Activated naive CD8-positive, alpha-beta T cell (primary cell): Measurements from ENCODE around the gene LARGE1.
"Not testable (repeated sequence)": the region's sequence is repeated elsewhere in the genome, so short reads cannot be mapped to it uniquely, and the experiment has no call there.

Source experiments
- H3K27ac Mint-ChIP-seq: one replicate; pipeline ENCODE4 v1.8.0; 2021; ENCODE audit warnings: mixed read lengths
- H3K27me3 Mint-ChIP-seq: one replicate; pipeline ENCODE4 v1.8.0; 2021; ENCODE audit warnings: mixed read lengths
- H3K36me3 Mint-ChIP-seq: one replicate; pipeline ENCODE4 v1.8.0; 2021; ENCODE audit warnings: mixed read lengths
- H3K4me1 Mint-ChIP-seq: one replicate; pipeline ENCODE4 v1.8.0; 2021; ENCODE audit warnings: low read depth, mixed read lengths
- H3K4me3 Mint-ChIP-seq: one replicate; pipeline ENCODE4 v1.8.0; 2021; ENCODE audit warnings: mild to moderate bottlenecking, mixed read lengths
- H3K9me3 Mint-ChIP-seq: one replicate; pipeline ENCODE4 v1.8.0; 2021; ENCODE audit warnings: low read depth, mixed read lengths

Gene LARGE1

DNA sequence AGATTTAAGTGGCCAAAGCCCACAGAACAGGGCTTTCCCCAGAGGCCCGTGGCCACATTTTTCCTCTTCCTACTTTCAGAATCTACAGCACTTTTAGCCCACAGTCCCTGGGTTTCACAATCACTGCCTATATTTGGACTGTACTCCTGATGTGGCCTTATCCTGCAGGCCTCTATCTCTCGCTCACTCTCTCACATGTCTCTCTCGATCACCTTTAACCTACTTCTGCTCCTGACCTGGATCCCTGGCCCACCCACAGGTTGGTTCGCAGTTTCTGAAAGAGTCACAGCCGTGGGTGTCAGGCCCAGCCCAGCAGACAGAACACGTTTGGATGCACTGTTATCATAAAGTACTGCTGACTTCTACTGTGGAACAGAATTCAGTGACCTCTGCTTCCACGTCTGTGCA lies 55.5 kb downstream of the LARGE1 start:
- no peaks in the 10 kb centered on the region for H3K36me3 Mint-ChIP-seq
- H3K4me1 Mint-ChIP-seq: no peaks in the 10 kb centered on the region
- H3K27me3 Mint-ChIP-seq: no peaks in the 10 kb centered on the region
- H3K4me3 Mint-ChIP-seq: no peak overlapping the region
- no peaks in the 10 kb centered on the region for H3K9me3 Mint-ChIP-seq
- no peak overlapping the region for H3K27ac Mint-ChIP-seq

DNA sequence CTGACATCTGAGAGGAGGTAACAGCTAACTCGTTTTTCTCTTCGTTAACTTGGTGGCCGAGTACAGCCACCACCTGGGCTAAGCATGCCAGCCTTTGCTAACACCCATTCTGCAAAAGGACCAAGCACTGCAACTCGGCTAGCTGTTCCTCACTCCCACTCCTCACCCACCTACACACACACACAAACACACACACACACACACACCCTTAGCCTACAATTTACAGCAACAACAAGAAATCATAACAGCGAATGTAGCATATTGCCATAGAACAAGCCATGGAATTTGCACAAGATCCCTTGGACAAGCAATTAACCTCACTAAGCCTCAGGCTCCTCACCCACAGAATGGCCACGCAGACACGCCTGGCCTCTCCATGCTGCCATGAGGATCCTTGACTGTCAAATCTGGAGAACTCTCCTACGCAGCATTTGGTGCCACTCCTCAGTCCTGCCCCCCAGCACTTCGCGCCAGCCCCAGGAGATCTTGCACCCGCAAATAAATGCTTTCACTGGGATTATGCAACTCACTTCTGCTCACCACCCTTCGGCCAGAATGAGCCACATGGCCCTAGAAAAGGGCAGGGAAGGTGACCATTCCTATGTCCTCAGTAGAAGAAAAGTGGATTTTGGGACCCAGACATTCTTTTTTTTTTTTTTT lies 58.9 kb downstream of the LARGE1 start:
- Mint-ChIP-seq H3K27me3 (no peaks in the 10 kb centered on the region), H3K9me3 (no peaks in the 10 kb centered on the region), H3K36me3 (no peaks in the 10 kb centered on the region), H3K27ac (no peak overlapping the region), H3K4me1 (no peaks in the 10 kb centered on the region), H3K4me3 (no peak overlapping the region)

DNA sequence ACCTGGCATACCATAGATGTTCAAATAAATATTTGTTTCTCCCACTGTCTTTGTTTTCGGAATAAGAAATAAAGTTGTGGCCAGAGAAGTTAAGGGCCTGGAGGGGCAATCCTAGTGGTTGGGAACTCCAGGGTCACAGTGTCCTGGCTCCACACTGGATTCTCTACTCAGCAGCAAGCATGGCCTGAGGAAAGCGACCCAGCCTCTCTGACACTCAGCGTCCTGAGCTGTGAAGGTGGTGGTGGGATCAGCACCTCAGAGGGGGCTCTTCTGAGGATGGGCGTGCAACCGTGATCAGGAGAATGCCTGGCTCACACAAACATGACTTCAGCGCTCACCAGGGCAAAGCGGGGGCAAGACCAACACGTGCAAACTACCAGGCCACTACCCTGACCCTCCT lies 59.9 kb downstream of the LARGE1 start:
- no peaks in the 10 kb centered on the region for H3K36me3 Mint-ChIP-seq

DNA sequence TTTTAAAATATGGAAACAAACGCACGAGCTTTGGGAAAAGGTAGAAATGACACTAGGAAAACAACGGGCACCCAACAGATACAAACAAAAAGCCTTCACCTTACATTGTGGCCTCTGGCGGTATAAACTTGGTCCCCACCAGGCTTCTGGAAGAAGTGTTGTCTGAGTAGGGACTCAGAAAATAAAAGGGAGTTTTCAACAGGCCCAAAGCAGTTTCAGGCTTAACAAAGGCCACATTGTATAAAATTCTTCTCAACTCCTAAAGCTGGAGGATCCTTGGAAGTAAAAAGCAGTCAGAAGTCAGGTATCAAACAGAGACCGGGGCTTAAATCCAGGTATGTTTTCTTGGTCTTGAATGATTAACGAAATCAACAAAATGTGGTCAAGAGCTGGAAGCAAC lies 61.0 kb downstream of the LARGE1 start:
- no peaks in the 10 kb centered on the region for H3K36me3 Mint-ChIP-seq
- H3K27ac Mint-ChIP-seq: no peak overlapping the region
- H3K9me3 Mint-ChIP-seq: no peaks in the 10 kb centered on the region
- H3K4me1 Mint-ChIP-seq: peaks cover 3% of the 10 kb centered on the region
- H3K4me3 Mint-ChIP-seq: no peak overlapping the region
- H3K27me3 Mint-ChIP-seq: no peaks in the 10 kb centered on the region

More for the DNA sequence above, 59.9 kb downstream of the LARGE1 start:
- Mint-ChIP-seq H3K4me3 (no peak overlapping the region), H3K4me1 (no peaks in the 10 kb centered on the region), H3K27me3 (no peaks in the 10 kb centered on the region), H3K27ac (no peak overlapping the region), H3K9me3 (no peaks in the 10 kb centered on the region)

DNA sequence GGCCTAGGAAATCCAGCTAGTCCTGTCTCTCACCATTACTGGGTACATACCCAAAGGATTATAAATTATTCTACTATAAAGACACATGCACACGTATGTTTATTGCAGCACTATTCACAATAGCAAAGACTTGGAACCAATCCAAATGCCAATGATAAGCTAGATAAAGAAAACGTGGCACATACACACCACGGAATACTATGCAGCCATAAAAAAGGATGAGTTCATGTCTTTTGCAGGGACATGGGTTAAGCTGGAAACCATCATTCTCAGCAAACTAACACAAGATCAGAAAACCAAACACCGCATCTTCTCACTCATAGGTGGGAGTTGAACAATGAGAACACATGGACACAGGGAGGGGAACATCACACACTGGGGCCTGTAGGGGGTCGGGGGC lies 61.6 kb downstream of the LARGE1 start:
- not testable (repeated sequence) for H3K27me3 Mint-ChIP-seq, H3K36me3 Mint-ChIP-seq, H3K9me3 Mint-ChIP-seq, H3K27ac Mint-ChIP-seq, H3K4me3 Mint-ChIP-seq, H3K4me1 Mint-ChIP-seq

DNA sequence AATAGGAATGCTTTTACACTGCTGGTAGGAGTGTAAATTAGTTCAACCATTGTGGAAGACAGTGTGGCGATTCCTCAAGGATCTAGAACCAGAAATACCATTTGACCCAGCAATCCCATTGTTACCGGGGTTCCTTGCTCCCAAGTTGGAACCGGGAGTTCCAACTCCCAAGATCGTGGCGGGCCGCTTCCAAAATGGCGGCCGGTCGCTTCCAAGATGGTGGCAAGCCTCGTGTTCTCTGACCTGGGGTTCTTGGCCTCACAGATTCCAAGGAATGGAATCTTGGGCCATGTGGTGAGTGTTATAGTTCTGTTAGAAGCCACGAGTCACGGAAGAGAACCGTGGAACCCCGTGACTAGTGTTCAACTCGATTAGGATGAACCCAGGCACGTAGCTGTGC lies 62.5 kb downstream of the LARGE1 start:
- peaks cover 13% of the 10 kb centered on the region for H3K4me1 Mint-ChIP-seq

DNA sequence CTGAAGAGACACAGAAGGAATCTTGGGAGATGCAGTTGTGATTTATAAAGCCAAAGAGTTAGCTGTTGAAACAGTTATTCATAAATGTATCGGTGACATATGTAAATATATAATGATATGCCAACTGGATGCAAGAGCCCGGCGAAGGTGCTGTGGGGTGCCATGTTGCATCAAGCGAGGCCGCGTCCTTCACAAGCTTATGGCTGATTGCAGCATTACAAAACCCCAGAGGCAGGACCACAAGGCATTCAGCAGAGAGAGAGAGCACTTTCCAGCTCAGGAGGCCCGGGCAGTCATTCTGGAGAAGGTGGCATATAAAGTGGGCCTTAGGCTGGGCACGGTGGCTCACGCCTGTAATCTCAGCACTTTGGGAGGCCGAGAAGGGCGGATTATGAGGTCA lies 65.6 kb downstream of the LARGE1 start:
- H3K36me3 Mint-ChIP-seq: no peaks in the 10 kb centered on the region
- H3K4me3 Mint-ChIP-seq: no peak overlapping the region
- no peaks in the 10 kb centered on the region for H3K9me3 Mint-ChIP-seq
- H3K27me3 Mint-ChIP-seq: no peaks in the 10 kb centered on the region
- H3K27ac Mint-ChIP-seq: no peak overlapping the region
- peaks cover 13% of the 10 kb centered on the region for H3K4me1 Mint-ChIP-seq

More for the DNA sequence above, 62.5 kb downstream of the LARGE1 start:
- not testable (repeated sequence) for H3K27ac Mint-ChIP-seq, H3K36me3 Mint-ChIP-seq, H3K4me3 Mint-ChIP-seq, H3K9me3 Mint-ChIP-seq, H3K27me3 Mint-ChIP-seq

DNA sequence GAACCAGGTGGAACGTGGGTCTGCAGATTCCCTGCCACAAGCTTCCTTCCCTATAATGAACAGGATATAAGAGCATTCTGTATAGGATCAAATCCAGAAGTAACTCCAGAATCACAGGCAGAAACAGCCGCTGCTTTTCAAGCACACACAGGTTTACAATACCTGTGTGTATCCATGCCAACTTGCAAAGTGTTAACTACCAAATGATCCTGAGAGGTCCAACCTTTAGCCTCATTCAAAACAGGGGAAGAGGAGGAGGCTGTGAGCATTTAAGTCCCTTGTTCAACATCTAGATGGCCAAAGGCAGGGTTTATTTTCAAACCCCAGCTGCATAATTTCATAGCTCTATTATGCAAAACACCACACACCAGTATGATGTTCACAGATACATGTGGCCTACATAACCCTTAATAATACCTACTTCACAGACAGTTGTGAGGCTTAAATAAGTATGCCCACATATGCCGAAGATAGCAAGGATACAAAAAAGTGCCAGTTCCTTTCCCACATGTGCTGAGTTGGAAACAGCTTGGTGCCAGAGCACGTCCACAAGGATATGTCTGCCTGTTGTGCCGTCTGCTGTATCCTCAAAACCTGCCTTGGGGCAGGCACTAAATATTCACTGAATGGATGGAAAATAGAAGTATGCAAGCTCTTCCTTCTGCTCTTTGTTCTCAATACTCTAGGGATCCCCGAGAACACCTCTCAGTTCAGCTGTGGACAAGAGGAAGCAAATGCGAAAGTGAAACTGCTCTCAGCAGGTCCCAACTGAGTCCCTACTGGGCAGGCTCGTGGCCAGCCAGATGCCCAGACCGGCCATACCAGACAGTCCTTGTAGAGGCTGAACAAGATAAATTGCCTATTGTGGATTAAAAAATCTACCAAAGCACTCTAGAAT lies 66.8 kb downstream of the LARGE1 start:
- peak overlapping the region; percentile 84 for H3K4me3 Mint-ChIP-seq
- no peaks in the 10 kb centered on the region for H3K9me3 Mint-ChIP-seq
- peaks cover 13% of the 10 kb centered on the region for H3K4me1 Mint-ChIP-seq
- no peak overlapping the region for H3K27ac Mint-ChIP-seq
- no peaks in the 10 kb centered on the region for H3K36me3 Mint-ChIP-seq
- H3K27me3 Mint-ChIP-seq: no peaks in the 10 kb centered on the region

DNA sequence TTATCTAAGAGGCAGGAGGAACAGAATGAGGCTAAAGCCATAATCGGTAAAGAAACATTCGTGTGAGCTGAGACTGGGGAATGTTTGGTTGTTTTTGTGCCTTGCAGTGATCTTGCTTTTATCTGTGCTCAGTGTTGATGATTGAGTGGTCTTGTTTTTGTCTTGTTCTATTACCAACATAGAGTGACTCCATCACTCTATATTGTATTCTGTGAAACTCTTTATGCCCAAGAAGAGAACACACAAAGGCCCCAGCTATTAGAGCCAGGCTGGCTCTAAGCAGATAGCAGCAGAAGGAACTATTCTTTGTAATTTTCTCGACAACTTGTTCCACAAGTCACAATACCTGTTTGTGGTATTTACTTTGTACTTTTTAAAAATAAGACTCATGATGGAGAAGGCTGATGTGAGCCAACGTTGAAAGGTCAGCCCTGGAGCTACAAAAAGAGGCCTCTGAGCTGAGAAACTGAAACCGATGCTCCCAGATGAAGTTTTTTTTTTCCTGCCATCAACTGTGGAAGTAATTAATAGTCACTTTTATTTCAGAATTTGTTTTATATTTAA lies 68.4 kb downstream of the LARGE1 start:
- Mint-ChIP-seq H3K27me3 (no peaks in the 10 kb centered on the region), H3K4me1 (peaks cover 13% of the 10 kb centered on the region), H3K36me3 (peaks cover 2% of the 10 kb centered on the region), H3K4me3 (no peak overlapping the region), H3K27ac (no peak overlapping the region), H3K9me3 (peaks cover 7% of the 10 kb centered on the region)

DNA sequence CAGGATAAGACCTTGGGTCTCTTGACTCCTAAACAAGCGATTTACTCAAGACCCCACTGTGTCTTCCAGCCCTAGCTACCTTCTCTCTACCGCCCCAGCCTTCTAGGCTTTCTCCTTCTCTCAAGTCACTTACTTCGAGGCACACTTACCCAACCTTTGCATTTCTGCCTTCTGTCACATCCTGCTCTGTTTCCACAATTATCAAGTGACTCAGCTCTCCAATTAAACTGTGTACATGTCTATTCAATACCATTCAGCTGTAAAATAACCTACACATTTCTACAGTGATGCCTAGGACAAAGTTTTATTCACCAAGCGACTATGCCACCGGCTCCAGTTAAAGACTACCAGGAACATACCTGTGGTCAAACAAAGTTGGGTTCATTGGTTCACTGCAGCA lies 69.0 kb downstream of the LARGE1 start:
- no peaks in the 10 kb centered on the region for H3K27me3 Mint-ChIP-seq
- peaks cover 2% of the 10 kb centered on the region for H3K36me3 Mint-ChIP-seq
- no peak overlapping the region for H3K27ac Mint-ChIP-seq
- H3K9me3 Mint-ChIP-seq: peaks cover 8% of the 10 kb centered on the region
- H3K4me3 Mint-ChIP-seq: no peak overlapping the region
- H3K4me1 Mint-ChIP-seq: peaks cover 13% of the 10 kb centered on the region

DNA sequence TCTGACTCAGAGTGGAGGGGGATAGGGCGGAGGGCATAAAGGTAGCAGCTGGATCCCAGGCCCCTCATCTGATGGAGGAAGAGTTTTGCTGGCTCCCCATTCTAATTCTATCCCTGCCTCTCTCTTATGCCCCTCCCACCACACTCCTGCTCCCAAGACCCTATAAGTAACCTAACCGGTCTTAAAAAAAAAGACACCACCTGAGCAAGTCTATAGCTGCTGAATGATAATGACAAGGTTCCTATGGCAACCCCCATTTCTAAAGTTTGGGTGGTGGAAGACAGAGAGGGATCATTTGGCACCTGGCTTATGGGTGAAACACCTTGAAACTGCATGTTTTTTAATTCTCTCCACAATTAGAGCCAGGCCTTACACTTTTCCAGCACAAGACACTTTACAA lies 69.6 kb downstream of the LARGE1 start:
- Mint-ChIP-seq H3K4me3 (no peak overlapping the region), H3K27ac (no peak overlapping the region), H3K4me1 (peaks cover 13% of the 10 kb centered on the region), H3K27me3 (no peaks in the 10 kb centered on the region), H3K9me3 (peaks cover 8% of the 10 kb centered on the region), H3K36me3 (peaks cover 2% of the 10 kb centered on the region)

DNA sequence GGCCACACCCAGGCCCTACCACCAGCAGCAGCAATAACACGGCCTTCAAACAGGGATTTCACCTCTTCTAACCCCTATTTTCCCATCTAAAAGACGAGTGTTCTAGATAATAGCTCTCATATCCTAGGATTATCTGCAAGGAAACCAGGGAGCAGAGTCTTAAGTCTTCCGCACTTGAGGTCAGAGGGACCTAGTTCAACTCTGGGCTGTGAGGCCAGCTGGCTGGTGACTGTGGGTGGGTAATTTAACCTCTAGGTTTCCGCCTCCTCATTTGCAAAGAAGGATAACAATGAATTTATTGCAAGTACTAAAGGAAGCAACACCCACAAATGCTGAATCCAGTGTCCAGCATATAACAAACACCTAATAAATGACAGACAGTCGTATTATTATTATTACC lies 70.1 kb downstream of the LARGE1 start:
- Mint-ChIP-seq H3K9me3 (peaks cover 8% of the 10 kb centered on the region), H3K4me1 (peaks cover 13% of the 10 kb centered on the region), H3K27ac (no peak overlapping the region), H3K4me3 (no peak overlapping the region), H3K36me3 (peaks cover 2% of the 10 kb centered on the region), H3K27me3 (no peaks in the 10 kb centered on the region)

DNA sequence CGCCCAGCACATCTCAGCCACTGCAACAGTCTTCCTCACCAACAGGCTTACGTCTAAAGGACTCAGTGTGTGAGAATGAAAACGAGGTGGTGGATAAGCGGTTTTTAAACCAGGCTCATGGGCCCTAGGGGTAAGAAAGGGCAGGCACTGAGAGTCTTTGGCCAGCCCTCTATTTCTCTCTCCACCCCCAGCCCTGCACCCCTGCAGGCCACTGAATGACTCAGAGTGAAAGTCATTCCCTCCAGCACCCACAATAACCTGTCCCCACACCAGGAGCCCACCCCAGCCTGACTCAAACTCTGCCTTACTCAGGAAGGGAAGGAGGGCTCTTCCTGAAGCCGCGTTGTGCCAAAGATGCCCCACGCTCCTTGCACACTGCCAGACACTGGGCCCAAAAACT lies 72.0 kb downstream of the LARGE1 start:
- Mint-ChIP-seq H3K4me3 (no peak overlapping the region), H3K27ac (no peak overlapping the region), H3K4me1 (peaks cover 2% of the 10 kb centered on the region), H3K9me3 (peaks cover 8% of the 10 kb centered on the region), H3K27me3 (no peaks in the 10 kb centered on the region), H3K36me3 (peaks cover 2% of the 10 kb centered on the region)

DNA sequence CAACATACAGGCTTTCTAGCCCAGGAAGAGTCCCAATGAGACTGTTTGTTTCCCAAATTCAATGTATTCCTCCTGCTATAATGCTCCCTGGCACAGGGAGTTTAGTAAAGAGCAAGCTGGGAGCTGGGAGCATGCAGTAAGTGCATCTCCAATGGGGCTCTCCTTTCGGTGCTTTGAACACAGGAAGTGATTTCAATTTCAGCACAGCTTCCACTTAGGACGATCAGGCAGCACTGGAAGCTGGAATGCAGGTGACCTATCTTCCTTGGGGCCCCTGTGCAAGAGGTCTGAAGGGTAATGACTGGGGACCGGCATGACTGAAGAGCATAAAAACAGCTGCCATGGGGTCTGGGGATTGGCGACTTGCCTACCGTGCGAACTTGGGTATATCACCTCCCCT lies 76.0 kb downstream of the LARGE1 start:
- H3K27ac Mint-ChIP-seq: no peak overlapping the region

DNA sequence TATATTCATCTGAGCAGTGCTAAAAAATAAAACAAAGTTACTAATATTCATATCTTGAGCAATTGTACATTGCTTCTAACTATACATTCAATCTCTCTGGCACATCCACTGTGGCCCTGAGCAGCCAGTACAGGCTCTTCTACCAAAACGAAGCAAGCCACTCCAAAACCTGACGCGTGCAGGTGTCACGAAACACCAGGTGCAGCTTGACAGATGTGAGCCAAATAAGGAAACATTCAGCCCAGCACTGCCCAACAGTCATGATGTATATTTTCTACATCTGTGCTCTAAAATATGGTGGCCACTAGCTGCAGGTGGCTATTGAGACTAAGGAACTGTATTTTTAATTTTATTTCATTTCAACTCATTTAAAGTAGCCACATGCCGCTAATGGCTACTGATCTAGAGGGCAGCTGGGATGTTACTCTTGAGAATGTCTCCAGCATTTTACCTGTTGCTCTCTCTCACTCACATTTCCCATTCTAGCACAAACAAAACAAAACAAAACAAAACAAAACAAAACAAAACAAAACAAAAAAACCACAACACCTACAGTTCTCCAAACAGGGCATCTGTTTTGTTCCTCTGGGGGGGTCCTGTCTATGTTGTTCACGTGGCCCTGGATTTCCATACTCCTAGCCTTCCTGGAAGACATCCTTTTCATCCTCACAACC lies 77.7 kb downstream of the LARGE1 start:
- Mint-ChIP-seq H3K9me3 (peaks cover 4% of the 10 kb centered on the region), H3K36me3 (peaks cover 2% of the 10 kb centered on the region), H3K4me3 (no peak overlapping the region), H3K27me3 (no peaks in the 10 kb centered on the region), H3K27ac (no peak overlapping the region), H3K4me1 (no peaks in the 10 kb centered on the region)

More for the DNA sequence above, 76.0 kb downstream of the LARGE1 start:
- H3K4me1 Mint-ChIP-seq: no peaks in the 10 kb centered on the region
- peaks cover 2% of the 10 kb centered on the region for H3K36me3 Mint-ChIP-seq
- no peaks in the 10 kb centered on the region for H3K27me3 Mint-ChIP-seq
- no peak overlapping the region for H3K4me3 Mint-ChIP-seq
- peaks cover 8% of the 10 kb centered on the region for H3K9me3 Mint-ChIP-seq
